Measurements from ENCODE around the gene NME7. TPM values are rescaled to one million over a fixed set of nuclear protein-coding genes. Genes with fewer than 3 reads are reported as not detected.
"Not testable (repeated sequence)": the region's sequence is repeated elsewhere in the genome, so short reads cannot be mapped to it uniquely, and the experiment has no call there.

Gene NME7
- total RNA-seq, 2 donors from 2014 or later = 8.8 to 10.8 TPM

- peaks cover 9% of the 10 kb centered on the region for H3K36me3 Mint-ChIP-seq
- H3K27me3 Mint-ChIP-seq = no peaks in the 10 kb centered on the region
- no peak for DNase-seq (ENCODE audit: low spot score)
- no peak overlapping the region for H3K27ac Mint-ChIP-seq
- no peak for ATAC-seq
- peaks cover 13 to 19% of the 10 kb centered on the region in 2 donors for H3K4me1 Mint-ChIP-seq (ENCODE audit: low read depth in 2 of 2)
- H3K9me3 Mint-ChIP-seq = no peaks in the 10 kb centered on the region
- no peak overlapping the region for H3K4me3 Mint-ChIP-seq
Measured at GRCh38 chr1:169308313-169309039, 59.1 kb downstream of the NME7 start.

- peaks cover 11% of the 10 kb centered on the region for H3K36me3 Mint-ChIP-seq
Measured at GRCh38 chr1:169307176-169307575, 60.4 kb downstream of the NME7 start.

GRCh38 chr1:169305948-169306347, 61.6 kb downstream of the NME7 start:
- H3K36me3 Mint-ChIP-seq = peaks cover 12% of the 10 kb centered on the region
- no peaks in the 10 kb centered on the region for H3K27me3 Mint-ChIP-seq
- H3K27ac Mint-ChIP-seq = no peak overlapping the region
- ATAC-seq (no peak), DNase-seq (ENCODE audit: low spot score) (no peak)
- peaks cover 6 to 9% of the 10 kb centered on the region in 2 donors for H3K4me1 Mint-ChIP-seq (ENCODE audit: low read depth in 2 of 2)
- H3K9me3 Mint-ChIP-seq = no peaks in the 10 kb centered on the region
- no peak overlapping the region for H3K4me3 Mint-ChIP-seq

More at GRCh38 chr1:169307176-169307575, 60.4 kb downstream of the NME7 start:
- H3K4me1 Mint-ChIP-seq (ENCODE audit: low read depth in 2 of 2) = peaks cover 9 to 14% of the 10 kb centered on the region in 2 donors
- DNase-seq (ENCODE audit: low spot score) (no peak), ATAC-seq (no peak)
- no peak overlapping the region for H3K4me3 Mint-ChIP-seq
- H3K27ac Mint-ChIP-seq = no peak overlapping the region
- H3K9me3 Mint-ChIP-seq = no peaks in the 10 kb centered on the region
- no peaks in the 10 kb centered on the region for H3K27me3 Mint-ChIP-seq

- DNase-seq (ENCODE audit: low spot score) (no peak), ATAC-seq (no peak)
- Mint-ChIP-seq H3K4me3 (no peak overlapping the region), H3K27me3 (no peaks in the 10 kb centered on the region), H3K4me1 (ENCODE audit: low read depth in 2 of 2) (peaks cover 6 to 9% of the 10 kb centered on the region in 2 donors), H3K27ac (no peak overlapping the region), H3K36me3 (peaks cover 12% of the 10 kb centered on the region), H3K9me3 (no peaks in the 10 kb centered on the region)
Measured at GRCh38 chr1:169305356-169305755, 62.2 kb downstream of the NME7 start.

GRCh38 chr1:169300854-169301253, 66.7 kb downstream of the NME7 start:
- H3K4me3 Mint-ChIP-seq = no peak overlapping the region
- ATAC-seq (no peak), DNase-seq (ENCODE audit: low spot score) (no peak)
- H3K9me3 Mint-ChIP-seq = no peaks in the 10 kb centered on the region
- H3K27ac Mint-ChIP-seq = no peak overlapping the region
- peaks cover 5 to 7% of the 10 kb centered on the region in 2 donors for H3K4me1 Mint-ChIP-seq (ENCODE audit: low read depth in 2 of 2)
- H3K27me3 Mint-ChIP-seq = no peaks in the 10 kb centered on the region
- H3K36me3 Mint-ChIP-seq = peaks cover 4% of the 10 kb centered on the region

GRCh38 chr1:169298441-169298840, 69.2 kb downstream of the NME7 start:
- Mint-ChIP-seq H3K9me3 (no peaks in the 10 kb centered on the region), H3K4me1 (ENCODE audit: low read depth in 2 of 2) (peaks cover 11 to 12% of the 10 kb centered on the region in 2 donors), H3K27me3 (no peaks in the 10 kb centered on the region), H3K36me3 (peaks cover 4% of the 10 kb centered on the region), H3K4me3 (no peak overlapping the region), H3K27ac (no peak overlapping the region)
- no peak for DNase-seq (ENCODE audit: low spot score)
- no peak for ATAC-seq

- Mint-ChIP-seq H3K27ac (no peak overlapping the region), H3K27me3 (no peaks in the 10 kb centered on the region), H3K4me1 (ENCODE audit: low read depth in 2 of 2) (peaks cover 11 to 12% of the 10 kb centered on the region in 2 donors), H3K36me3 (no peaks in the 10 kb centered on the region), H3K9me3 (no peaks in the 10 kb centered on the region), H3K4me3 (no peak overlapping the region)
- ATAC-seq = no peak
- no peak for DNase-seq (ENCODE audit: low spot score)
Measured at GRCh38 chr1:169295846-169296245, 71.8 kb downstream of the NME7 start.

- ATAC-seq (no peak), DNase-seq (ENCODE audit: low spot score) (no peak)
- H3K27ac Mint-ChIP-seq = no peak overlapping the region
- H3K4me3 Mint-ChIP-seq = no peak overlapping the region
- no peaks in the 10 kb centered on the region for H3K9me3 Mint-ChIP-seq
- H3K4me1 Mint-ChIP-seq (ENCODE audit: low read depth in 2 of 2) = peaks cover 11 to 12% of the 10 kb centered on the region in 2 donors
- H3K36me3 Mint-ChIP-seq = no peaks in the 10 kb centered on the region
- H3K27me3 Mint-ChIP-seq = no peaks in the 10 kb centered on the region
Measured at GRCh38 chr1:169295425-169295824, 72.2 kb downstream of the NME7 start.

- H3K4me3 Mint-ChIP-seq = no peak overlapping the region
- peaks cover 12% of the 10 kb centered on the region for H3K36me3 Mint-ChIP-seq
- DNase-seq (ENCODE audit: low spot score) (no peak), ATAC-seq (no peak)
- H3K4me1 Mint-ChIP-seq (ENCODE audit: low read depth in 2 of 2) = no peaks in the 10 kb centered on the region
- H3K27ac Mint-ChIP-seq = no peak overlapping the region
- peaks cover 2% of the 10 kb centered on the region for H3K9me3 Mint-ChIP-seq
- H3K27me3 Mint-ChIP-seq = no peaks in the 10 kb centered on the region
Measured at GRCh38 chr1:169289016-169289415, 78.6 kb downstream of the NME7 start.

GRCh38 chr1:169288011-169288414, 79.6 kb downstream of the NME7 start:
- H3K9me3 Mint-ChIP-seq = peaks cover 7% of the 10 kb centered on the region
- peaks cover 0 to 1% of the 10 kb centered on the region in 2 donors for H3K4me1 Mint-ChIP-seq (ENCODE audit: low read depth in 2 of 2)
- ATAC-seq = no peak
- H3K27ac Mint-ChIP-seq = no peak overlapping the region
- DNase-seq (ENCODE audit: low spot score) = no peak
- H3K4me3 Mint-ChIP-seq = no peak overlapping the region
- no peaks in the 10 kb centered on the region for H3K27me3 Mint-ChIP-seq
- H3K36me3 Mint-ChIP-seq = peaks cover 21% of the 10 kb centered on the region

- Mint-ChIP-seq H3K36me3 (peaks cover 28% of the 10 kb centered on the region), H3K27ac (no peak overlapping the region), H3K4me1 (ENCODE audit: low read depth in 2 of 2) (peaks cover 0 to 2% of the 10 kb centered on the region in 2 donors), H3K4me3 (no peak overlapping the region), H3K9me3 (peaks cover 13% of the 10 kb centered on the region), H3K27me3 (no peaks in the 10 kb centered on the region)
- DNase-seq (ENCODE audit: low spot score) (no peak), ATAC-seq (no peak)
Measured at GRCh38 chr1:169287280-169287679, 80.3 kb downstream of the NME7 start.

GRCh38 chr1:169281562-169281961, 86.0 kb downstream of the NME7 start:
- peaks cover 63% of the 10 kb centered on the region for H3K36me3 Mint-ChIP-seq

GRCh38 chr1:169271098-169271497, 96.5 kb downstream of the NME7 start:
- Mint-ChIP-seq H3K9me3 (no peaks in the 10 kb centered on the region), H3K36me3 (no peaks in the 10 kb centered on the region), H3K27me3 (no peaks in the 10 kb centered on the region), H3K4me1 (ENCODE audit: low read depth in 2 of 2) (no peaks in the 10 kb centered on the region), H3K4me3 (no peak overlapping the region), H3K27ac (no peak overlapping the region)
- no peak for ATAC-seq
- DNase-seq (ENCODE audit: low spot score) = no peak

More at GRCh38 chr1:169281562-169281961, 86.0 kb downstream of the NME7 start:
- not testable (repeated sequence) for ATAC-seq; H3K27me3 Mint-ChIP-seq; H3K4me3 Mint-ChIP-seq; H3K4me1 Mint-ChIP-seq (ENCODE audit: low read depth in 2 of 2); H3K27ac Mint-ChIP-seq; DNase-seq (ENCODE audit: low spot score)
- peaks cover 34% of the 10 kb centered on the region for H3K9me3 Mint-ChIP-seq

- peaks cover 15% of the 10 kb centered on the region for H3K9me3 Mint-ChIP-seq
- H3K36me3 Mint-ChIP-seq = peaks cover 30% of the 10 kb centered on the region
- no peak overlapping the region for H3K27ac Mint-ChIP-seq
- ATAC-seq (no peak), DNase-seq (ENCODE audit: low spot score) (no peak)
- no peaks in the 10 kb centered on the region for H3K27me3 Mint-ChIP-seq
- no peaks in the 10 kb centered on the region for H3K4me1 Mint-ChIP-seq (ENCODE audit: low read depth in 2 of 2)
- H3K4me3 Mint-ChIP-seq = no peak overlapping the region
Measured at GRCh38 chr1:169266133-169266532, 101.5 kb downstream of the NME7 start.

GRCh38 chr1:169263059-169263458, 104.5 kb downstream of the NME7 start:
- peaks cover 35% of the 10 kb centered on the region for H3K36me3 Mint-ChIP-seq
- ATAC-seq (no peak), DNase-seq (ENCODE audit: low spot score) (no peak)
- no peaks in the 10 kb centered on the region for H3K27me3 Mint-ChIP-seq
- no peak overlapping the region for H3K27ac Mint-ChIP-seq
- no peak overlapping the region for H3K4me3 Mint-ChIP-seq
- no peaks in the 10 kb centered on the region for H3K4me1 Mint-ChIP-seq (ENCODE audit: low read depth in 2 of 2)
- H3K9me3 Mint-ChIP-seq = peaks cover 15% of the 10 kb centered on the region
